HCT116 (cell line): ENCODE measurements around the gene RABL3. TPM values are rescaled to one million over a fixed set of nuclear protein-coding genes. Genes with fewer than 3 reads are reported as not detected.

ENCODE experiments used
- ATAC-seq: fragments of 200-7000 bp; cut with Tn5 transposase; 2 replicates; pipeline ENCODE4 v1.9.1; 2020; ENCODE audit warnings: mild to moderate bottlenecking, moderate library complexity
- BruUV-seq: library from RNA; stranded (reverse); fragments of 400-500 nt; replicated peaks from 2 replicates; lab custom pipeline; 2021; lab: Mats Ljungman, UMichigan
- CTCF ChIA-PET: fragments of 300-600 bp; sonication (Branson Sonifier 250); formaldehyde crosslinking; loops from one replicate; lab custom pipeline; 2021; ENCODE audit warnings: antibody characterized with exemption; lab: Charles Lee
- POLR2A ChIA-PET: fragments of 300-600, 350-600 bp; sonication (Branson Sonifier 250); formaldehyde crosslinking; loops from one replicate; lab custom pipeline; 2021; ENCODE audit warnings: antibody characterized with exemption; lab: Charles Lee
- RAD21 ChIA-PET, 2 experiments: fragments of 300-600 bp; sonication (Branson Sonifier 250); formaldehyde crosslinking; loops; one replicate each; lab custom pipeline; 2023; ENCODE audit warnings: low total read pairs in 2 of 2; ENCODE audit not compliant: uncharacterized antibody in 2 of 2, unreplicated experiment in 2 of 2, low non-redundant PET in 1 of 2; lab: Charles Lee
- DNase-seq: peaks from one replicate; pipeline ENCODE4 v3.0.0-alpha.2; 2010; ENCODE audit warnings: low read depth, low spot score
- H2AFZ ChIP-seq: fragments of 200-600 bp; shearing (Covaris generic), sonication (generic); 2 replicates; pipeline ENCODE4 v1.6.1; 2017; ENCODE audit warnings: low read depth, mixed run types, mixed read lengths, antibody characterized with exemption, low read length; ENCODE audit not compliant: poor library complexity, severe bottlenecking
- H3K27ac ChIP-seq: 2 replicates; pipeline ENCODE4 v1.5.1; 2012; ENCODE audit warnings: low read depth, low read length
- H3K27me3 ChIP-seq: fragments of 200-600 bp; sonication (generic); 2 replicates; pipeline ENCODE4 v1.6.1; 2016; ENCODE audit warnings: mixed run types, low read length, mixed read lengths; ENCODE audit not compliant: insufficient read depth
- H3K36me3 ChIP-seq, 2 experiments: fragments of 200-500 bp in 1 of 2; fragments of 200-600 bp in 1 of 2; sonication (Bioruptor generic) in 1 of 2; sonication (generic) in 1 of 2; 2 replicates each; pipeline versions ENCODE4 v1.5.1 to v1.6.1; 2014 to 2016; ENCODE audit warnings: low read length in 2 of 2, inconsistent platforms in 1 of 2, mixed read lengths in 1 of 2, mixed run types in 1 of 2; ENCODE audit not compliant: insufficient read depth in 2 of 2, control insufficient read depth in 1 of 2
- H3K4me1 ChIP-seq, 2 experiments: fragments of 200-600 bp in 1 of 2; sonication (generic) in 1 of 2; 2 replicates each; pipeline versions ENCODE4 v1.5.1 to v1.6.1; 2012 to 2017; ENCODE audit warnings: low read length in 2 of 2, inconsistent platforms in 1 of 2, mild to moderate bottlenecking in 1 of 2, mixed read lengths in 1 of 2, mixed run types in 1 of 2, moderate library complexity in 1 of 2; ENCODE audit not compliant: insufficient read depth in 2 of 2, control insufficient read depth in 1 of 2
- H3K4me2 ChIP-seq: fragments of 200-600 bp; sonication (generic); 2 replicates; pipeline ENCODE4 v1.6.1; 2017; ENCODE audit warnings: mixed run types, low read length, mixed read lengths
- H3K4me3 ChIP-seq, 2 experiments: fragments of 200-600 bp in 1 of 2; sonication (generic) in 1 of 2; replicated peaks in 1 of 2; 2 replicates each; pipeline ENCODE4 v1.5.1; 2011 to 2016; ENCODE audit warnings: low read length in 2 of 2, control low read depth in 1 of 2, low read depth in 1 of 2, mild to moderate bottlenecking in 1 of 2, mixed read lengths in 1 of 2, mixed run types in 1 of 2
- H3K79me2 ChIP-seq: fragments of 200-600 bp; sonication (generic); 2 replicates; pipeline ENCODE4 v1.6.1; 2017; ENCODE audit warnings: mild to moderate bottlenecking, mixed run types, low read length, moderate library complexity, mixed read lengths; ENCODE audit not compliant: insufficient read depth
- H3K9ac ChIP-seq: fragments of 200-600 bp; sonication (generic); 2 replicates; pipeline ENCODE4 v1.6.1; 2016; ENCODE audit warnings: low read length, mixed read lengths
- H3K9me2 ChIP-seq: fragments of 200-600 bp; sonication (generic), shearing (Covaris generic); 2 replicates; pipeline ENCODE4 v1.6.1; 2017; ENCODE audit warnings: mixed run types, mild to moderate bottlenecking, moderate library complexity; ENCODE audit not compliant: insufficient read depth
- H3K9me3 ChIP-seq, 2 experiments: fragments of 200-500 bp in 1 of 2; fragments of 200-600 bp in 1 of 2; sonication (Bioruptor generic) in 1 of 2; sonication (generic) in 1 of 2; 2 replicates each; pipeline ENCODE4 v1.6.1; 2014 to 2017; ENCODE audit warnings: low read length in 2 of 2, mixed read lengths in 2 of 2, inconsistent platforms in 1 of 2, low read depth in 1 of 2, mild to moderate bottlenecking in 1 of 2, mixed run types in 1 of 2, moderate library complexity in 1 of 2; ENCODE audit not compliant: control insufficient read depth in 1 of 2, insufficient read depth in 1 of 2
- H4K20me1 ChIP-seq: fragments of 200-600 bp; sonication (generic), shearing (Covaris generic); 2 replicates; pipeline ENCODE4 v1.6.1; 2017; ENCODE audit warnings: mixed run types, mild to moderate bottlenecking, moderate library complexity; ENCODE audit not compliant: insufficient read depth
- CBX3 ChIP-seq: IDR thresholded peaks from 2 replicates; pipeline ENCODE4 v1.6.1; 2012; ENCODE audit warnings: low read depth
- FOSL1 ChIP-seq: IDR thresholded peaks from 2 replicates; pipeline ENCODE4 v1.6.1; 2012; ENCODE audit warnings: low read depth
- SP1 ChIP-seq: IDR thresholded peaks from 2 replicates; pipeline ENCODE4 v1.6.1; 2012; ENCODE audit warnings: low read depth
- YY1 ChIP-seq: IDR thresholded peaks from 2 replicates; pipeline ENCODE4 v1.6.1; 2011; ENCODE audit warnings: low read length, low read depth, moderate library complexity, mild to moderate bottlenecking; ENCODE audit not compliant: insufficient replicate concordance; ENCODE audit errors: extremely low read depth
- intact Hi-C: fragments of 100-400 bp; cut with micrococcal nuclease; formaldehyde crosslinking; loops from 2 replicates; pipeline ENCODE4 v1.10.0; 2022
- total RNA-seq: library from RNA; stranded (reverse); gene quantifications from one replicate; pipeline ENCODE4 v1.2.1, GENCODE V29; 2021; ENCODE audit not compliant: unreplicated experiment
- TF ChIP-seq, protein P1 (sequence below): IDR thresholded peaks from 2 replicates; pipeline ENCODE4 v1.6.1; 2011; ENCODE audit warnings: mild to moderate bottlenecking, low read length, moderate library complexity; ENCODE audit not compliant: insufficient replicate concordance; ENCODE audit errors: extremely low read depth
- TF ChIP-seq, protein P2 (sequence below): IDR thresholded peaks from 2 replicates; pipeline ENCODE4 v1.6.1; 2012; ENCODE audit warnings: low read depth

The RABL3 gene
- total RNA-seq, 1 experiment from 2014 or later, result 23.8 TPM

DNA sequence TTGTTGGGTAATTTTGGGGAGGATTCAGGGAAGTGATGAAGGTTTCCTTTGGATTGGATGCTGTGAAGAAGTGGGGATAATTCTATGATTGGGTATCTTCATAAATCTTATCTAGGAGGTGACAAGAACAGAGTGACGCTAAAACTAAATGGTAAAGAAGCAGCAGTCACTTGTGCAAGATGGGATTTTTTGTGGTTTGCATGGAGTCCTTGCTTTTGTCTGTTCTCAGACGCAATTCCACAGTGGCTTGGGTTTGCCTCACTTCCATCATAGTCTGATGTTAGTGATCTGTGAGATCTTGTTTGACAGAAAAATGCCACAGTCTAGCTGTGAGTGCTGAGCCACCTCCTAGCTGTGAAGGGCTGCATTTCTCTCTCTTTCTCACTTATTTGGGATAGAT is 27.1 kb upstream of the RABL3 start:
- H3K4me1 ChIP-seq, result no peaks in the 10 kb centered on the region
- BruUV-seq, result no TSS peak
- peaks cover 55% of the 10 kb centered on the region for H3K79me2 ChIP-seq
- POLR2A ChIA-PET, result no interaction called here
- H3K27ac ChIP-seq, result no peak overlapping the region
- no peak overlapping the region for H3K4me2 ChIP-seq
- intact Hi-C loops, result no loop called here
- no peak for DNase-seq
- no peaks in the 10 kb centered on the region for H4K20me1 ChIP-seq
- ATAC-seq, result no peak
- TF ChIP-seq FOSL1 (no peak), CBX3 (no peak), YY1 (no peak)
- TF ChIP-seq, all 23 proteins: peak for 0
- Histone ChIP-seq H3K27me3 (no peaks in the 10 kb centered on the region), H2AFZ (no peak overlapping the region), H3K9me3 (no peaks in the 10 kb centered on the region), H3K36me3 (no peaks in the 10 kb centered on the region), H3K4me3 (no peak overlapping the region), H3K9me2 (no peaks in the 10 kb centered on the region), H3K9ac (no peak overlapping the region)
- CTCF ChIA-PET, result no interaction called here
- RAD21 ChIA-PET, result no interaction called here

- ATAC-seq (no peak), DNase-seq (no peak)
- BruUV-seq, result no TSS peak
- intact Hi-C loops, result no loop called here
- Histone ChIP-seq H3K4me2 (no peak overlapping the region), H3K9me3 (no peaks in the 10 kb centered on the region), H3K9ac (no peak overlapping the region), H3K27me3 (no peaks in the 10 kb centered on the region), H3K79me2 (peaks cover 78% of the 10 kb centered on the region), H3K4me3 (no peak overlapping the region), H3K4me1 (no peaks in the 10 kb centered on the region), H3K27ac (no peak overlapping the region), H3K9me2 (no peaks in the 10 kb centered on the region), H2AFZ (no peak overlapping the region), H4K20me1 (no peaks in the 10 kb centered on the region), H3K36me3 (no peaks in the 10 kb centered on the region)
- ChIA-PET RAD21 (no interaction called here), CTCF (no interaction called here), POLR2A (no interaction called here)
- TF ChIP-seq, protein P1, sequence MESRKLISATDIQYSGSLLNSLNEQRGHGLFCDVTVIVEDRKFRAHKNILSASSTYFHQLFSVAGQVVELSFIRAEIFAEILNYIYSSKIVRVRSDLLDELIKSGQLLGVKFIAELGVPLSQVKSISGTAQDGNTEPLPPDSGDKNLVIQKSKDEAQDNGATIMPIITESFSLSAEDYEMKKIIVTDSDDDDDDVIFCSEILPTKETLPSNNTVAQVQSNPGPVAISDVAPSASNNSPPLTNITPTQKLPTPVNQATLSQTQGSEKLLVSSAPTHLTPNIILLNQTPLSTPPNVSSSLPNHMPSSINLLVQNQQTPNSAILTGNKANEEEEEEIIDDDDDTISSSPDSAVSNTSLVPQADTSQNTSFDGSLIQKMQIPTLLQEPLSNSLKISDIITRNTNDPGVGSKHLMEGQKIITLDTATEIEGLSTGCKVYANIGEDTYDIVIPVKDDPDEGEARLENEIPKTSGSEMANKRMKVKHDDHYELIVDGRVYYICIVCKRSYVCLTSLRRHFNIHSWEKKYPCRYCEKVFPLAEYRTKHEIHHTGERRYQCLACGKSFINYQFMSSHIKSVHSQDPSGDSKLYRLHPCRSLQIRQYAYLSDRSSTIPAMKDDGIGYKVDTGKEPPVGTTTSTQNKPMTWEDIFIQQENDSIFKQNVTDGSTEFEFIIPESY, result no peak
- TF ChIP-seq SP1, result no peak
- TF ChIP-seq, protein P2, sequence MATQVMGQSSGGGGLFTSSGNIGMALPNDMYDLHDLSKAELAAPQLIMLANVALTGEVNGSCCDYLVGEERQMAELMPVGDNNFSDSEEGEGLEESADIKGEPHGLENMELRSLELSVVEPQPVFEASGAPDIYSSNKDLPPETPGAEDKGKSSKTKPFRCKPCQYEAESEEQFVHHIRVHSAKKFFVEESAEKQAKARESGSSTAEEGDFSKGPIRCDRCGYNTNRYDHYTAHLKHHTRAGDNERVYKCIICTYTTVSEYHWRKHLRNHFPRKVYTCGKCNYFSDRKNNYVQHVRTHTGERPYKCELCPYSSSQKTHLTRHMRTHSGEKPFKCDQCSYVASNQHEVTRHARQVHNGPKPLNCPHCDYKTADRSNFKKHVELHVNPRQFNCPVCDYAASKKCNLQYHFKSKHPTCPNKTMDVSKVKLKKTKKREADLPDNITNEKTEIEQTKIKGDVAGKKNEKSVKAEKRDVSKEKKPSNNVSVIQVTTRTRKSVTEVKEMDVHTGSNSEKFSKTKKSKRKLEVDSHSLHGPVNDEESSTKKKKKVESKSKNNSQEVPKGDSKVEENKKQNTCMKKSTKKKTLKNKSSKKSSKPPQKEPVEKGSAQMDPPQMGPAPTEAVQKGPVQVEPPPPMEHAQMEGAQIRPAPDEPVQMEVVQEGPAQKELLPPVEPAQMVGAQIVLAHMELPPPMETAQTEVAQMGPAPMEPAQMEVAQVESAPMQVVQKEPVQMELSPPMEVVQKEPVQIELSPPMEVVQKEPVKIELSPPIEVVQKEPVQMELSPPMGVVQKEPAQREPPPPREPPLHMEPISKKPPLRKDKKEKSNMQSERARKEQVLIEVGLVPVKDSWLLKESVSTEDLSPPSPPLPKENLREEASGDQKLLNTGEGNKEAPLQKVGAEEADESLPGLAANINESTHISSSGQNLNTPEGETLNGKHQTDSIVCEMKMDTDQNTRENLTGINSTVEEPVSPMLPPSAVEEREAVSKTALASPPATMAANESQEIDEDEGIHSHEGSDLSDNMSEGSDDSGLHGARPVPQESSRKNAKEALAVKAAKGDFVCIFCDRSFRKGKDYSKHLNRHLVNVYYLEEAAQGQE, result no peak
These were observed 24.8 kb upstream of the RABL3 start for GRCh38 chr3:120767106-120767505.
